HEK293 (cell line): ENCODE data around the gene TLR5.
A peak's percentile ranks its signal among the peaks of the same experiment; 100 is the strongest.

Source experiments
- ELK4 ChIP-seq: IDR thresholded peaks from 2 replicates; pipeline ENCODE4 v1.6.1; 2011; ENCODE audit warnings: mild to moderate bottlenecking, low read depth, low read length, borderline replicate concordance
- PRDM2 ChIP-seq: fragments of 450-650 bp; formaldehyde crosslinking; IDR thresholded peaks from 2 replicates; pipeline ENCODE4 v1.5.1; 2016; ENCODE audit warnings: missing biosample characterization, missing genetic modification characterization, borderline replicate concordance
- ZNF18 ChIP-seq: fragments of 450-650 bp; formaldehyde crosslinking; IDR thresholded peaks from 2 replicates; pipeline ENCODE4 v1.5.1; 2016; ENCODE audit warnings: missing biosample characterization, missing genetic modification characterization
- ZNF2 ChIP-seq: fragments of 450-650 bp; formaldehyde crosslinking; IDR thresholded peaks from 2 replicates; pipeline ENCODE4 v1.5.1; 2016; ENCODE audit warnings: missing biosample characterization, missing genetic modification characterization
- ZNF239 ChIP-seq: fragments of 450-650 bp; formaldehyde crosslinking; IDR thresholded peaks from 2 replicates; pipeline ENCODE4 v1.5.1; 2016; ENCODE audit warnings: missing biosample characterization, missing genetic modification characterization
- ZNF280C ChIP-seq: fragments of 450-650 bp; formaldehyde crosslinking; IDR thresholded peaks from 2 replicates; pipeline ENCODE4 v1.5.1; 2016; ENCODE audit warnings: missing biosample characterization, missing genetic modification characterization
- ZNF426 ChIP-seq: fragments of 450-650 bp; formaldehyde crosslinking; IDR thresholded peaks from 2 replicates; pipeline ENCODE4 v1.5.1; 2017; ENCODE audit warnings: missing biosample characterization, missing genetic modification characterization, mild to moderate bottlenecking, inconsistent platforms, moderate library complexity
- ZNF555 ChIP-seq: fragments of 450-650 bp; formaldehyde crosslinking; conservative IDR thresholded peaks from 2 replicates; pipeline ENCODE4 v1.5.1; 2017; ENCODE audit warnings: missing biosample characterization, mild to moderate bottlenecking, missing genetic modification characterization, inconsistent platforms
- ZNF561 ChIP-seq: fragments of 450-650 bp; IDR thresholded peaks from 2 replicates; pipeline ENCODE4 v1.5.1; 2018; ENCODE audit warnings: missing biosample characterization, missing genetic modification characterization, borderline replicate concordance
- ZNF610 ChIP-seq: fragments of 450-650 bp; formaldehyde crosslinking; IDR thresholded peaks from 2 replicates; pipeline ENCODE4 v1.5.1; 2016; ENCODE audit warnings: missing biosample characterization, missing genetic modification characterization, borderline replicate concordance
- ZNF623 ChIP-seq: fragments of 450-650 bp; formaldehyde crosslinking; IDR thresholded peaks from 2 replicates; pipeline ENCODE4 v1.5.1; 2016; ENCODE audit warnings: missing biosample characterization, missing genetic modification characterization
- ZNF626 ChIP-seq: fragments of 450-650 bp; sonication (Bioruptor Pico); formaldehyde crosslinking; IDR thresholded peaks from 2 replicates; pipeline ENCODE4 v1.5.1; 2018; ENCODE audit warnings: missing biosample characterization, missing genetic modification characterization, inconsistent platforms
- TF ChIP-seq, protein P1 (sequence below): fragments of 450-650 bp; formaldehyde crosslinking; IDR thresholded peaks from 2 replicates; pipeline ENCODE4 v1.5.1; 2016; ENCODE audit warnings: missing biosample characterization, missing genetic modification characterization
- TF ChIP-seq, protein P2 (sequence below): fragments of 450-650 bp; formaldehyde crosslinking; conservative IDR thresholded peaks from 2 replicates; pipeline ENCODE4 v1.5.1; 2016; ENCODE audit warnings: low read depth, missing biosample characterization, missing genetic modification characterization
- TF ChIP-seq, protein P3 (sequence below): fragments of 450-650 bp; formaldehyde crosslinking; IDR thresholded peaks from 2 replicates; pipeline ENCODE4 v1.5.1; 2016; ENCODE audit warnings: missing biosample characterization, missing genetic modification characterization
- TF ChIP-seq, protein P4 (sequence below): fragments of 450-650 bp; formaldehyde crosslinking; IDR thresholded peaks from 2 replicates; pipeline ENCODE4 v1.5.1; 2016; ENCODE audit warnings: missing biosample characterization, missing genetic modification characterization

The TLR5 gene

GRCh38 chr1:223142795-223143536 lies at the start of gene TLR5 (continued):
- TF ChIP-seq ZNF610 (no peak; the same call in 1 of the 2 replicates), ZNF239 (tag by site-specific recombination) (no peak), ZNF561 (tag by site-specific recombination) (peak; percentile 97), ZNF2 (peak; percentile 45), ZNF626 (tag by site-specific recombination) (no peak), PRDM2 (tag by site-specific recombination) (no peak), ZNF426 (tag by site-specific recombination) (no peak), ELK4 (no peak), ZNF18 (no peak; the same call in 1 of the 2 replicates), ZNF280C (tag by site-specific recombination) (no peak), ZNF623 (tag by site-specific recombination) (no peak), ZNF555 (tag by site-specific recombination) (no peak)
- TF ChIP-seq, protein P1, sequence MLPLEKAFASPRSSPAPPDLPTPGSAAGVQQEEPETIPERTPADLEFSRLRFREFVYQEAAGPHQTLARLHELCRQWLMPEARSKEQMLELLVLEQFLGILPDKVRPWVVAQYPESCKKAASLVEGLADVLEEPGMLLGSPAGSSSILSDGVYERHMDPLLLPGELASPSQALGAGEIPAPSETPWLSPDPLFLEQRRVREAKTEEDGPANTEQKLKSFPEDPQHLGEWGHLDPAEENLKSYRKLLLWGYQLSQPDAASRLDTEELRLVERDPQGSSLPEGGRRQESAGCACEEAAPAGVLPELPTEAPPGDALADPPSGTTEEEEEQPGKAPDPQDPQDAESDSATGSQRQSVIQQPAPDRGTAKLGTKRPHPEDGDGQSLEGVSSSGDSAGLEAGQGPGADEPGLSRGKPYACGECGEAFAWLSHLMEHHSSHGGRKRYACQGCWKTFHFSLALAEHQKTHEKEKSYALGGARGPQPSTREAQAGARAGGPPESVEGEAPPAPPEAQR (tag by site-specific recombination) = no peak
- TF ChIP-seq, protein P2, sequence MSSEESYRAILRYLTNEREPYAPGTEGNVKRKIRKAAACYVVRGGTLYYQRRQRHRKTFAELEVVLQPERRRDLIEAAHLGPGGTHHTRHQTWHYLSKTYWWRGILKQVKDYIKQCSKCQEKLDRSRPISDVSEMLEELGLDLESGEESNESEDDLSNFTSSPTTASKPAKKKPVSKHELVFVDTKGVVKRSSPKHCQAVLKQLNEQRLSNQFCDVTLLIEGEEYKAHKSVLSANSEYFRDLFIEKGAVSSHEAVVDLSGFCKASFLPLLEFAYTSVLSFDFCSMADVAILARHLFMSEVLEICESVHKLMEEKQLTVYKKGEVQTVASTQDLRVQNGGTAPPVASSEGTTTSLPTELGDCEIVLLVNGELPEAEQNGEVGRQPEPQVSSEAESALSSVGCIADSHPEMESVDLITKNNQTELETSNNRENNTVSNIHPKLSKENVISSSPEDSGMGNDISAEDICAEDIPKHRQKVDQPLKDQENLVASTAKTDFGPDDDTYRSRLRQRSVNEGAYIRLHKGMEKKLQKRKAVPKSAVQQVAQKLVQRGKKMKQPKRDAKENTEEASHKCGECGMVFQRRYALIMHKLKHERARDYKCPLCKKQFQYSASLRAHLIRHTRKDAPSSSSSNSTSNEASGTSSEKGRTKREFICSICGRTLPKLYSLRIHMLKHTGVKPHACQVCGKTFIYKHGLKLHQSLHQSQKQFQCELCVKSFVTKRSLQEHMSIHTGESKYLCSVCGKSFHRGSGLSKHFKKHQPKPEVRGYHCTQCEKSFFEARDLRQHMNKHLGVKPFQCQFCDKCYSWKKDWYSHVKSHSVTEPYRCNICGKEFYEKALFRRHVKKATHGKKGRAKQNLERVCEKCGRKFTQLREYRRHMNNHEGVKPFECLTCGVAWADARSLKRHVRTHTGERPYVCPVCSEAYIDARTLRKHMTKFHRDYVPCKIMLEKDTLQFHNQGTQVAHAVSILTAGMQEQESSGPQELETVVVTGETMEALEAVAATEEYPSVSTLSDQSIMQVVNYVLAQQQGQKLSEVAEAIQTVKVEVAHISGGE (tag by site-specific recombination) = no peak
- TF ChIP-seq, protein P3, sequence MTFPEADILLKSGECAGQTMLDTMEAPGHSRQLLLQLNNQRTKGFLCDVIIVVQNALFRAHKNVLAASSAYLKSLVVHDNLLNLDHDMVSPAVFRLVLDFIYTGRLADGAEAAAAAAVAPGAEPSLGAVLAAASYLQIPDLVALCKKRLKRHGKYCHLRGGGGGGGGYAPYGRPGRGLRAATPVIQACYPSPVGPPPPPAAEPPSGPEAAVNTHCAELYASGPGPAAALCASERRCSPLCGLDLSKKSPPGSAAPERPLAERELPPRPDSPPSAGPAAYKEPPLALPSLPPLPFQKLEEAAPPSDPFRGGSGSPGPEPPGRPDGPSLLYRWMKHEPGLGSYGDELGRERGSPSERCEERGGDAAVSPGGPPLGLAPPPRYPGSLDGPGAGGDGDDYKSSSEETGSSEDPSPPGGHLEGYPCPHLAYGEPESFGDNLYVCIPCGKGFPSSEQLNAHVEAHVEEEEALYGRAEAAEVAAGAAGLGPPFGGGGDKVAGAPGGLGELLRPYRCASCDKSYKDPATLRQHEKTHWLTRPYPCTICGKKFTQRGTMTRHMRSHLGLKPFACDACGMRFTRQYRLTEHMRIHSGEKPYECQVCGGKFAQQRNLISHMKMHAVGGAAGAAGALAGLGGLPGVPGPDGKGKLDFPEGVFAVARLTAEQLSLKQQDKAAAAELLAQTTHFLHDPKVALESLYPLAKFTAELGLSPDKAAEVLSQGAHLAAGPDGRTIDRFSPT (tag by site-specific recombination) = peak; percentile 58
- TF ChIP-seq, protein P4, sequence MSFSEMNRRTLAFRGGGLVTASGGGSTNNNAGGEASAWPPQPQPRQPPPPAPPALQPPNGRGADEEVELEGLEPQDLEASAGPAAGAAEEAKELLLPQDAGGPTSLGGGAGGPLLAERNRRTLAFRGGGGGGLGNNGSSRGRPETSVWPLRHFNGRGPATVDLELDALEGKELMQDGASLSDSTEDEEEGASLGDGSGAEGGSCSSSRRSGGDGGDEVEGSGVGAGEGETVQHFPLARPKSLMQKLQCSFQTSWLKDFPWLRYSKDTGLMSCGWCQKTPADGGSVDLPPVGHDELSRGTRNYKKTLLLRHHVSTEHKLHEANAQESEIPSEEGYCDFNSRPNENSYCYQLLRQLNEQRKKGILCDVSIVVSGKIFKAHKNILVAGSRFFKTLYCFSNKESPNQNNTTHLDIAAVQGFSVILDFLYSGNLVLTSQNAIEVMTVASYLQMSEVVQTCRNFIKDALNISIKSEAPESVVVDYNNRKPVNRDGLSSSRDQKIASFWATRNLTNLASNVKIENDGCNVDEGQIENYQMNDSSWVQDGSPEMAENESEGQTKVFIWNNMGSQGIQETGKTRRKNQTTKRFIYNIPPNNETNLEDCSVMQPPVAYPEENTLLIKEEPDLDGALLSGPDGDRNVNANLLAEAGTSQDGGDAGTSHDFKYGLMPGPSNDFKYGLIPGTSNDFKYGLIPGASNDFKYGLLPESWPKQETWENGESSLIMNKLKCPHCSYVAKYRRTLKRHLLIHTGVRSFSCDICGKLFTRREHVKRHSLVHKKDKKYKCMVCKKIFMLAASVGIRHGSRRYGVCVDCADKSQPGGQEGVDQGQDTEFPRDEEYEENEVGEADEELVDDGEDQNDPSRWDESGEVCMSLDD = peak; percentile 91
